Measurements from ENCODE around the gene MBNL2.

Gene MBNL2

DNA sequence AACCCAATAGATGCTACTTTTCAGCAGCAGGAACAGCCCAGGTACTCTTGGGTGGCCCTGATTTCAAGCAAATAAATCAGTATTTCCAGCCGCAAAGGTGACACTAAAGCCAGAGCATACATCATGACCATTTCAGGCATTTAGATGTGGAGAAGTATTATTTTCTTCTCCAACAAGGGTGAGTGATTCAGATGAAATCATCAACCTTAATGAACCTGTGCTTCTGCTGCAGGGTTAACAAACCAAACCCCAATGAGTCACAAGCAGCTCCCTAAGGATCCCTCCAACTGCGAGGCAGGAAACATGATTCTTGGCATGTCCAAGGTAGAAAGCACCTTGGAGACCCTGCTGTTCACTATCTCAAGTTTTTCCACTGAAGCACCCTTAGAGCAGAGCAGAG, 32.7 kb downstream of the MBNL2 start:
- no peak for DNase-seq
- Histone ChIP-seq H3K36me3 (0 out of 2 replicates have a peak, but pooled peaks cover 2% of the 10 kb centered on the region), H3K9me3 (no peaks in the 10 kb centered on the region), H3K27me3 (no peaks in the 10 kb centered on the region), H3K4me1 (peaks cover 46% of the 10 kb centered on the region), H3K4me3 (ENCODE audit: low read depth, low read length) (no peak overlapping the region)
- TF ChIP-seq, protein P1, sequence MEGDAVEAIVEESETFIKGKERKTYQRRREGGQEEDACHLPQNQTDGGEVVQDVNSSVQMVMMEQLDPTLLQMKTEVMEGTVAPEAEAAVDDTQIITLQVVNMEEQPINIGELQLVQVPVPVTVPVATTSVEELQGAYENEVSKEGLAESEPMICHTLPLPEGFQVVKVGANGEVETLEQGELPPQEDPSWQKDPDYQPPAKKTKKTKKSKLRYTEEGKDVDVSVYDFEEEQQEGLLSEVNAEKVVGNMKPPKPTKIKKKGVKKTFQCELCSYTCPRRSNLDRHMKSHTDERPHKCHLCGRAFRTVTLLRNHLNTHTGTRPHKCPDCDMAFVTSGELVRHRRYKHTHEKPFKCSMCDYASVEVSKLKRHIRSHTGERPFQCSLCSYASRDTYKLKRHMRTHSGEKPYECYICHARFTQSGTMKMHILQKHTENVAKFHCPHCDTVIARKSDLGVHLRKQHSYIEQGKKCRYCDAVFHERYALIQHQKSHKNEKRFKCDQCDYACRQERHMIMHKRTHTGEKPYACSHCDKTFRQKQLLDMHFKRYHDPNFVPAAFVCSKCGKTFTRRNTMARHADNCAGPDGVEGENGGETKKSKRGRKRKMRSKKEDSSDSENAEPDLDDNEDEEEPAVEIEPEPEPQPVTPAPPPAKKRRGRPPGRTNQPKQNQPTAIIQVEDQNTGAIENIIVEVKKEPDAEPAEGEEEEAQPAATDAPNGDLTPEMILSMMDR (IDR thresholded peaks at IDR 0.05; ENCODE audit: low read depth, low read length): no peak

DNA sequence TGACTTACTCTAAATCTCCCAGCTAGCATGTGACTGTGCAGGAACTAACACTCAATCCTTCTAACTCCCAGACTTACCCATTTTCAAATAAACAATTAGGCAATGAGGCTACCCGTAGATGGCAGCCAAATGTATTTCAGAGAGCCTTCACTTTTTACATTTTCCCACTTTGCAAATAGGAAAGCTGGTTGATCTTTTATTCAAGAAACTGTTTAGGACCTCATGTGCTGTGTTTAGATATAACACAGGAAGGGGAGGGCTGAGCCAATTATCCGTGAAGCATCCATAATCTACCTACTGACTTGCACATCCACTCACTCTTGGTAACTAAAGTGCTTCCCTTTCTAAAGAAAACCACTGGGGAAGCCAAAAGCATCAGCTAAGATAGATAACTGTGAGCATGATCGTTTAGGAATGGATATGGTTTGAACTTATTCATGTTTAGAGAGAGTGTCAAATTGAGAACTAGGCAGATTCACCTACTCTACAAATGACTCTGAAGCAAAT, 33.4 kb downstream of the MBNL2 start:
- no peaks in the 10 kb centered on the region for H3K9me3 ChIP-seq
- TF ChIP-seq, protein P1 (IDR thresholded peaks at IDR 0.05; ENCODE audit: low read depth, low read length): no peak
- no peak overlapping the region for H3K4me3 ChIP-seq (ENCODE audit: low read depth, low read length)
- H3K27me3 ChIP-seq: no peaks in the 10 kb centered on the region
- H3K36me3 ChIP-seq: 0 out of 2 replicates have a peak, but pooled peaks cover 2% of the 10 kb centered on the region
- H3K4me1 ChIP-seq: peaks cover 41% of the 10 kb centered on the region
- no peak for DNase-seq

DNA sequence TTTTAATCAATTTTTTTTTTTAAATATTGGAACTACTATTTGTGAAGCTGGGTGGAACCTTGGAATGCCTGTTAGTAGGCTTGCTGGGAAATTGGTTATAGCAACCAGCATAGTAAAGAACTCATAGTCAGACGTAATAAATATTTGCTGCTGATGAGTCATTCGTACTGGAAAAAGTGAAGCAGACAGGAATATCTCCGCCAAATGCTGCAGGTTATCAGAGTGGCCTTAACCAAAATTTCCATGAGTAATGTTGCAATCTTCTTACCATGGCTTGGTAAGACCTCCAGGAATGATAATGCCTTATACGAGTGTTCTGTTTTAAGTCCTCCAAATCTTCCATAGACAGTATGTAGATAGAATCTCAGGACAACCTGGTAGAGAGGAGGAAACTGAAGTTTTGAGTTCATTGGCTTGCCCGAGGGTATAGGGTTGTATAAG, 34.2 kb downstream of the MBNL2 start:
- 0 out of 2 replicates have a peak, but pooled peaks cover 2% of the 10 kb centered on the region for H3K36me3 ChIP-seq
- DNase-seq: no peak
- H3K4me1 ChIP-seq: peaks cover 45% of the 10 kb centered on the region
- H3K4me3 ChIP-seq (ENCODE audit: low read depth, low read length): peak overlapping the region; percentile 12; the same call in 1 of the 2 replicates
- H3K27me3 ChIP-seq: no peaks in the 10 kb centered on the region
- TF ChIP-seq, protein P1 (IDR thresholded peaks at IDR 0.05; ENCODE audit: low read depth, low read length): no peak
- no peaks in the 10 kb centered on the region for H3K9me3 ChIP-seq

DNA sequence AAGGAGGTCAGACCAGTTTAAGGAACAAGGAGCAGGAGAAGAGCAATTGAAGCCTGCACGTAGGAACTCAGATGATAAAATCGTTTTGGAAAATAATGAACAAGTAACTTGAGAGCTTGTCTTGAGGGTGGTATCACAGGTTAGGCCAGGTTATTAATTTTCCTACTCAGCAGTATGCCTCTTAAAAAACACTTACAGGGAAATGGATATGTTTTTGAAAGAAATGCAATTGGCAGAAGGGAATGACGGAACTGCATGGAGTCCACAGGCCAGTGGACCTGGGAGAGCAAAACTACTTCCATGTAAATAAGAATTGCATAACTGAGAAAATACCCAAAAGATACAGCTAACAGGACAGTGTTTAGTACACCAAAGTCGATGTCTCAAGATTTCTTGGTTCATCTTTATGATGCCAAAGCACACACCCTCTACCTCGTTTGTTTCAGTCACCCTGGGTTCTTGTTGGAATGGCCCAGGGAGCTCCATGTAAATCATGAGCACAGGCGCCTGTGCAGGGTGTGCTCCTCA, 35.2 kb downstream of the MBNL2 start:
- Histone ChIP-seq H3K9me3 (no peaks in the 10 kb centered on the region), H3K4me3 (ENCODE audit: low read depth, low read length) (no peak overlapping the region), H3K27me3 (no peaks in the 10 kb centered on the region), H3K36me3 (0 out of 2 replicates have a peak, but pooled peaks cover 2% of the 10 kb centered on the region), H3K4me1 (peaks cover 49% of the 10 kb centered on the region)
- TF ChIP-seq, protein P1 (IDR thresholded peaks at IDR 0.05; ENCODE audit: low read depth, low read length): no peak
- DNase-seq: no peak

DNA sequence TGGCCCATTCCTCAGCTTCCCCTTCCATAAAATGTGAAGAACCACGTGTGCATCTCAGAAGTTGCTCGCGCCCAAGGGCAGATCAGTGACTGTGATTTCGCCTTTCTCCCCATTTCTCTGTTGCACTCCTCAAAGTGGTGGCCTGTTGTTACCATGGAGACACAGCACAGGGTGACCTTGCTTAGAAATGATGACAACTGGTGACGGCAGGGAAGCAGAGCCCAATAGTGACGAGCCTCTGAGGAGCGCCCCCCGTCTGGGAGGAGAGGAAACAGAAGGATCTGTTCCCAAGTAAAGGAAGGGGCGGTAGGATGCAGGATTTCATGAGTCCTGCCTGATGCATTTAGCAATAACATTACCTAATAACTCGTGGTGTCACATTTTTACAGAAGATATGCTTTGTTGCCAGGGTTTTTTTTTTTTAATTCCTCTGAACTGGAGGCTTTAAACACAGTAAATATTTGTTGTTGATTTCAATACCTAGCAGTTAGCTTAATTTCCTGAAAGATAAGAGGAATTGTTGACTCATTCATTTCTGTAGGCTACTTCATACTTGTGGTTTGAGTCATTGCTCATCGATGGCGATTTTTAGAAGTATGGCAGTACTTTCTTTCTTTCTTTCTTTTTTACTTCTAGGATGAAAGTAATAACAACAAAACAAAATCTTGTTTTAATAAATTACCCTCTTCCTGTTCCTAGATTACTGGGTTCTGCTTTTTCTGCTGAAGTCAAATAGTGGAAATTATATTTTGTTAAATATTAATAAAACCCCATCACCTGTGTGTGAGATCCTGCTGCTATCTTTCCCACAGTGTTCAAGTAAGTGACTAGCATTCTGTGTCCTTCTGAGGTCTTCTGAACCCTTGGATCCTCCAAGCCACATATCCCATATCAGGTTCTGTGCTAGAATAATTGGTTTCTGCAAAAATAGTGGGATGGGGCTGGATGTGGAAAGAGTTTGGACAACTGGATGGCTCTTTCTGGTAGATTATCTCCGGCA, 36.0 kb downstream of the MBNL2 start:
- Histone ChIP-seq H3K27me3 (no peaks in the 10 kb centered on the region), H3K9me3 (no peaks in the 10 kb centered on the region), H3K4me3 (ENCODE audit: low read depth, low read length) (no peak overlapping the region), H3K4me1 (peaks cover 48% of the 10 kb centered on the region), H3K36me3 (0 out of 2 replicates have a peak, but pooled peaks cover 2% of the 10 kb centered on the region)
- TF ChIP-seq, protein P1 (IDR thresholded peaks at IDR 0.05; ENCODE audit: low read depth, low read length): peak; percentile 26
- DNase-seq: peak; percentile 45
